ENCODE results near the gene EDIL3.

The EDIL3 gene, protein sequence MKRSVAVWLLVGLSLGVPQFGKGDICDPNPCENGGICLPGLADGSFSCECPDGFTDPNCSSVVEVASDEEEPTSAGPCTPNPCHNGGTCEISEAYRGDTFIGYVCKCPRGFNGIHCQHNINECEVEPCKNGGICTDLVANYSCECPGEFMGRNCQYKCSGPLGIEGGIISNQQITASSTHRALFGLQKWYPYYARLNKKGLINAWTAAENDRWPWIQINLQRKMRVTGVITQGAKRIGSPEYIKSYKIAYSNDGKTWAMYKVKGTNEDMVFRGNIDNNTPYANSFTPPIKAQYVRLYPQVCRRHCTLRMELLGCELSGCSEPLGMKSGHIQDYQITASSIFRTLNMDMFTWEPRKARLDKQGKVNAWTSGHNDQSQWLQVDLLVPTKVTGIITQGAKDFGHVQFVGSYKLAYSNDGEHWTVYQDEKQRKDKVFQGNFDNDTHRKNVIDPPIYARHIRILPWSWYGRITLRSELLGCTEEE

DNA sequence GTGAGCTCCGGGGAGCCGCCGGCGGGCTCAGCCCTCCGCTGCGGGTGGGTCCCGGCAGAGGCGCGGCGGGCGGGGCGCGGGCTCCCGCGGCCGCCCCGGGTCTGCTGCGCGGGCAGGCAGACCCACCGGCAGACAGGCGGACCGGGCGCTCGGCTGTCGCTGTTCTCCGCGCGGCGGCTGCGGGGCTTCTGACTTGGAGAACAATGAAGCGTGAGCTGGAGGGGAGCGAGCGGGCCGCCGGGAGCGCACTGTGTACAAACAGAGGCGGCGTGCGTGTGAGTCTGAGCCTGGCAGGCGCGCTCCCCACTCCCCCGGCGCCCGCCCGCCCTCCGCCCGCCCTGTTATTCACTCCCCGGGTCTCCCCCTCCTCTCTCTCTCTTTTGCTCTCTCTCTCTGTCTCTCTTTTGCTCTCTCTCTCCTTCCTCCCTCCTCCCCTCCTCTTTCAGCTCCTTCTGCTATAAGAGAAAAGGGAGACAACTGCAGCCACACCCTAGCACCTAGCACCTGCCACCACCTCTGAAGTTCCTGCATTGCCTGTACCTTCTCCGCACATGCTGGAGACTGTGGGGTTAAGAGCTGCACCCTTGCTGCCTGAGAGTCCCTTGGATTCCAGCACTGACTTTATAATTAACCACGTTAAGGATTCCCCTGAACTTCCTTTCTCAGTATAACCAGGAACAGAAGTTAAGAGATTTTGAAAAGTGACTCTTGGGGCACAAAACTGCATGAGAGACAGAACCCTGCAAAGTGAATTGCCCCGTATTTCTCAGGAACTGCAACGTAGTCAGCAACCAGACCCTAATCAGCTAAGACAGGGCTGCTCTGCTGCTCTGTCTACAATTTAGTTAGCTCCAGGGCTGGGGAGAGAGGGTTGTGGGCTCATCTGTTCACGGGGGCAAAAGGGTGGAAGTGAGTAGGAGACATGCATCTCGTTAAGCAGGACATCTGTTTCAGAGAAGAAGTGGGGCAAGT, at the start of gene EDIL3:
EDIL3 (minus strand) TSS at position 277 of the 972 bp plus-strand sequence. CDS start 506 bp downstream, outside the sequence.
- in situ Hi-C loops (cut with MboI; ENCODE audit: low sequenced_read_pairs), result no loop called here

DNA sequence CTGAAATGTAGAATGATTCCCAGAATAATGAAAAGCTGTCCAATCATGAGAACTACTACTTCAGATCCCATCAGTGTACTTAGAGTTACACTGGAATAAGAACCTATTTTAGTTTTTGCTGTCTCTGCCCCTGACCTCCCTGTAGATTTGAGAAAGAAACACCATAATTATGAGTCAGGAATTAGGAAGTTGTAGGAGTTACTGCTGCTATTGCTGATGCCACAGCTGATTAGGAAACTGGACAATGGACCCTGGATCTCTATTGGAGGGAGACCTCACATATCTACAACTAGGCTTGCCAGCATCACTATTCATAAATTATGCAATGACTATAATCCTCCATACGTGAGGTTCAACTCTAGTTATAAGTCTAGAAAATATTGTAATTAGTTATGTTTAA, 48.8 kb upstream of the EDIL3 start:
- in situ Hi-C loops (cut with MboI; ENCODE audit: low sequenced_read_pairs), result no loop called here

DNA sequence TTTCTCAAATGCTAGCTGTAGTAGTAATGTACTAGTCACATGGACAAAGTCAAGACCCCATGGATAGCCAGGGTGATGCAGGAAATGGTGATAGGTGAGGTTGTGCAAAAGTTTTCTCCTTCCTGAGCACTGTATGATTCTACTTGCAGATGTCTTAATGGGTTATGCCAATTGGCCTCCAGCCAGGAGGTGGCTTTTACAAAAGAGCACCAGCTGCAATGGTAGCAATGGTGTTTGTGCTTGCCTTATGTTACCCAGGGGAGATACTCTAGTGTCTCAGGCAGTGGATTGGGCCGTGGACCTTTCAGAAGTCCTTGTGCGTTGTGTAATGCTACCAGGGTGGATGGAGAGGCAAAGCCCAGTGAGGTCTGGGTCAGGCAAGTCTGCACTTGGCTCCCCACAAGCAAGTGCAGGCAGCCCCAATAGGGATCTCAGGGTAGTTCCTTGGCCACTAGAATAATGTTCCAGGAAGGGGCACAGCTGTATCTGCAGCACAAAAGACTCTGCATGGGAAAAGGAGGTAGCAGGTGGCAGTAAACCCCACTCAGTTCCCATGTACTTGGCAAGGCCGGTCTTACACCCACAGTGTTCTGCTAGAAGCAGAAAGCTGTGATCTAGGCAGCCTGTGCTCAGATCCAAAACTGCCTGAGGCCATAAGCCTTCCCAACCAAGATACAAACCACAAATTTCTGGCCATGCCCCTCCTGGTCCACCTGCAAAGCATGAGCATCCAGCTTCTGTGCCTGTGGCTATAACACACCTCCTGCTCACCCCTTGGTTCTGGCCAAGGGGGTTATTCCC, 46.4 kb upstream of the EDIL3 start:
- in situ Hi-C loops (cut with MboI; ENCODE audit: low sequenced_read_pairs), result no loop called here

DNA sequence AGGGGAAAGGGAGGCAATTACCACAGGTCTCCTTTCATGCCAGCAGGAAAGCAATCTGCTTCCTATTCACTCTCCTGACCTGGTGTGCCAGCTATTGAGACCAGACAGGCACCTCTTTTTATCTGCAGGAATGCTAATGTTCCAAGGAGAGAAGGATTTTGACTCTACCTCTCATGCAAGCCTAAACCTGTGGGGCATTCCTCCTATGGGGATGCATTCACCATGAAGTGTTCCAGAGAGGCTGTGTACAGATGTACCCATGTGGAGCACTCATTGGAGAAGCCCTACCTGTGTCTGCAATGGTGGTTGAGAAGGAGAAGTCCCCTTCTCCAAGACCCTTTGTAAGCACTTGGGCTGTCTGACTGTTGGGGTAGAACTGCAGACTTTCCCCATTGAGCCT, 45.4 kb upstream of the EDIL3 start:
- in situ Hi-C loops (cut with MboI; ENCODE audit: low sequenced_read_pairs), result no loop called here

DNA sequence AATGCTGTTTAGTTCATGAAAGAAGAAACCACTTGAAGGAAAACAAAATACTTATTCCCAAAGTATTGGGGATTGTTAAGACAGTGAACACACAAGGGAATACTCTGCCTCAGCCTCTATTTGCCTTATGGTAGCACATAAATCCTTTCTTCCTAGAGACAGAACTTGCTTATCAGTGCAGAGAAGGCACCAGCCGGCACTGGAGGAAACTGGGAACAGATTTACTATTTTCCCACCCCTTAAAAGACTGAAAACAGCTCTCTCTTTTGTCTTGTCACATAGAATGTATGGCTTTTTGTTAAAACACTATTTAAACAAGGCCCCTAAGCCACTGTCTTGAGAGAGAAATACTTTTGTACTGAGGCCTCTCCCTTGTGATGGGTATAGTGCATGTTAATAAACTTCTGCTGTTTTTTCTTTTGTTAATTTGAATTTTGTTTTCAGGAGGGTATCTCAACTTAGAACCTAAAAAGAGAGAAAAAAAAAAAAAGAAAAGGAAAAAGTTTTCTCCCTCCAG, 40.7 kb upstream of the EDIL3 start:
- in situ Hi-C loops (cut with MboI; ENCODE audit: low sequenced_read_pairs), result no loop called here

DNA sequence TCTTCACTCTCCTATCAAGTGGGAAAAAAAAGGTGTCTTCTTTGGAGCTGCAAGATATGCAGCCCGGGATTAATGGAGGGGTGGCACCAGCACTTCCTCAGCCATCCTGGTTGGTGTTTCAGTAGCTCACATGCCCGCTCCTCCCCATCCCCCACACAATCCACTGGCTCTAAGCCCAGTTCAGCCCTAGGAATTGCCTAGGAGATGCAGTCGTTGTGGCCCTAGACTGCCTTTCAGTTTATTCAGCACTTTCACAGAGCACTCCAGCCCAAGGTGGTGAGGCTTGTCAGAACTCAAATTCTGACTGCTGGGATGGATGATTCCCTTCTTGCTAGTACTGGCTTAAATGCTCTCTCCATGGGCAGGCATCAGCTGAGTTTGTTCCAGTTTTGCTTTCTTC, 35.1 kb upstream of the EDIL3 start:
- in situ Hi-C loops (cut with MboI; ENCODE audit: low sequenced_read_pairs), result no loop called here

DNA sequence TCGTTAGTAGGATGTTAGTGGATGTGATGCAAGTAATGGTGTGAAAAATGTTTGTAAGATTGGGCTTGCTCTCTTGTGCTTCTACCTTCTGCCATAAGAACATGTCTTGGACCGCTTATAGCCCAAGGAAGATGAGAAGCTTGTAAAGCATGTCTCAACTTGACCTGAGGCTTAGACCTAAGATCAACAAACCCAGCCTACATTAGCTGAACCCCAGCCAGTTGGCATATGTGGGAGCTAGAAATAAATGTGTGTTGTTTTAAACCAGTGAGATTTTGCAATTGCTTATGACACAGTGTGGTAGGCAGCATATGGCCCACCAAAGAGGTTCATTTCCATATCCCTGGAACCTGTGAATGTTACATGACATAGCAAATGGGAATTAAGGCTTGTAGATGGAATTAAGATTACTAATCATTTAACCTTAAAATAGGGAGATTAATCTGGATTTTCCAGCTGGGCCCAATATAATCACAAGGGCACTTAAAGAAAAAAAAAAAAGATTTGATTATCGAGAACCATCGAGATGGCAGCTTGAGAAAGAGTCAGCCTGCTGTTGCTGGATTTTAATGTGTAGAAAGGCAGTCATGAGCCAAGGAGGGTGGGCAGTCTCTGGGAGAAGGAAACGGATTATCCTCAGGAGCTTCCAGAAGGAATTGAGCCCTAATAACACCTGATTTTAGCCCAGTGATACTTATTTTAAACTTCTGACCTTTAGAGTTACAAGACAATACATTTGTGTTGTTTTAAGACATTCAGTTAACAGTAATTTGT, 27.3 kb upstream of the EDIL3 start:
- in situ Hi-C loops (cut with MboI; ENCODE audit: low sequenced_read_pairs), result no loop called here

DNA sequence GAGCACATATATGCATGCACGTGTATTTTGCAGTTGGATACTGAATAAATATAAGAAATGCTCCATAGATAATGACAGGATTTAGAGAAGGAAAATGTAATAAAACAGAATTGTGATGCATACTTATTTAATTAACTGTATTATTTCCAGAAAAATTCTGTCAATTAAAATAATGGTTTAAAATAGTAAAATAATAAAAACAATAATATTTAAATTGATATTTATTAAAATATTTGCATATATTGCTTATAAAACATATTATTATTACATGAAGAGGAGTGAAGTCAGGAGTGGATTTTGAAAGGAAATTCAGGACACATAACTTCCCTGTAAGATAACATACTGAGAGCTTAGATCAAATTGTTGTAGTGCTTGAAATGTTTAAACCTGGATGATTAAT, 21.4 kb upstream of the EDIL3 start:
- in situ Hi-C loops (cut with MboI; ENCODE audit: low sequenced_read_pairs), result no loop called here

DNA sequence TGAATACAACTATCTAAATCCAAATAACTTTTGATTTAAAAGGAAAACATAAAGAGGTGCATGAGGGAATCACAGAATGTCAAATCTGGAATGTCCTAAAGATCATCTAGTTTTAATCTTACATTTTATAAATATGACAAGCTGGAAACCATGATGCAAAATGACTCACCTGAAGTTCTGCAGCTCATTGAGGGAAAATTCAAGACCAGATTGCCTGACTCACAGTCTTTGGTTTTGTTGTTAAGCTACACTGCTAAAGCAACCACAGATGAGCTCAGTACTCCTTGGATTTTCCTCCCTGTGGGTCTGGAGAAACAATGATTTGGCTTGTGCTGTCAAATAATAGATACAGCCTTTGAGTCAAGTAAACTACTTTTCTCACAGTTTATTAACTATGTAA, 19.1 kb upstream of the EDIL3 start:
- in situ Hi-C loops (cut with MboI; ENCODE audit: low sequenced_read_pairs), result no loop called here

DNA sequence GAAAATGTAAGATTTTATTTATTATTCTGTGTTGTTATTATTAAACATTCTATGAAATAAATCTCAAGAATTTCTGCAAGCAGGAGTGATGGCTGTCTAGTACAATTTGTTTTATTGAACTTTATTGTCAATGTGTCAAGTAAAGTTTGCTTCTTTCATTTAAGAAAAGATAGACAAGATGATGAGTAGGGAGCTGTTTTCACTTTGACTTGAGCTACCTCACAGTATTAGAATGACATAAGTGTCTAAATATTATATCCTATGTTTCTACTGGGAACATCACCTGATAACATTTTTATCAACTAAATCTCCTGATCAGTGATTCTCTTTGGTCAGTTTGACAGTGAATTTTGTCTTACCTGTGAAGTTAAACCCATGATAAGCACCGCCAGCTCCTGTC, 12.7 kb upstream of the EDIL3 start:
- in situ Hi-C loops (cut with MboI; ENCODE audit: low sequenced_read_pairs), result no loop called here

DNA sequence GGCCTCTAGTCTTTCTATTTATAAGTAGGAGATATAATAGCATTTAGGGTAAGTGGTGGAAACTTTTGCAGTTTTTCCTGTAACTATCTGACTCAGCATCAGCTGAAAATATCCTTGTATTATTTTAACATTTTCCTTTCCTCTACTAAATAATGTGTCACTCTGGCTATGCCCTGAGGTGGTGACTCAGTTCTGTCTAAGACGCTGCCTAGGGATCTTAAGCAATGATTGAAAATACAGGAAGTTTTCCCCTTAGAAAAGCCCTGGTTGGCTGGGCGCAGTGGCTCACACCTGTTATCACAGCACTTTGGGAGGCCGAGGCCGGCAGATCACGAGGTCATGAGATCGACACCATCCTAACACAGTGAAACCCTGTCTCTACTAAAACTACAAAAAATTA, 9.3 kb upstream of the EDIL3 start:
- in situ Hi-C loops (cut with MboI; ENCODE audit: low sequenced_read_pairs), result no loop called here

DNA sequence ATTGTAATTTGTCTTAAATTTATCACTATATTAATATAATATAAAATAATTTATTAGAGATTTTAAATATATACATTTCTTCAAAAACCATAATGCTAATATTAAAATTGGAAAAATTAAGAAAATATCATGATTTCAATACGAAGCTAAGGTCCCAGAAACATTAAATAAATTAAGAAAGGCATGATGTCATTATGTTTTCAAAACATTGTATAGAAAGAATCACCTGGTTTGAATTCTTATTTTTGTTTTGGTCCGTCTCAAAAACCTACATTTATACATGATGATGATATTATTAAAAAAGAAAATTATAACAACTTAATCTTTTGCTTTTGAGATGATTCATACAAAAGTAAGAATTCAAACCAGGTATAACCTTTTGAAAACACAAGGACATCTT, 8.2 kb upstream of the EDIL3 start:
- in situ Hi-C loops (cut with MboI; ENCODE audit: low sequenced_read_pairs), result no loop called here

DNA sequence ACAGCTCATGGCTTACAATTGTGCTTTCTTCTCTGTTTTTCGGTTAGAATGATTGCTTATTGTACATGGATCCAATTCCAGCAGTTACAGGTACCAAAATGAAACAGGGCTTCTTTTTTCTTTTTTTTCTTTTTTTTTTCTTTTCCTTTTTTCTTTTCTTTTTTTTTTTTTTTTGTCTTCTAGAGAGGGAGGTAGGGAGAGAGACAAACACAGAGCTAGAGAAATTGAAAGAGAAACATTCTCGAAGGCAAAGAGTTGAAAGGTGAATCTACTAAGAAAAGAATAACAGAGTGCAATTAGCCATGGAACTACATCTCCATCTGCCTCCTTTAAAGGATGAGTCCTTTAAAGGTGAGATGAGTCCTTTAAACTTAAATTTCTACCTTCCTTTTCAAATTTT, 1.0 kb upstream of the EDIL3 start:
- in situ Hi-C loops (cut with MboI; ENCODE audit: low sequenced_read_pairs), result no loop called here

DNA sequence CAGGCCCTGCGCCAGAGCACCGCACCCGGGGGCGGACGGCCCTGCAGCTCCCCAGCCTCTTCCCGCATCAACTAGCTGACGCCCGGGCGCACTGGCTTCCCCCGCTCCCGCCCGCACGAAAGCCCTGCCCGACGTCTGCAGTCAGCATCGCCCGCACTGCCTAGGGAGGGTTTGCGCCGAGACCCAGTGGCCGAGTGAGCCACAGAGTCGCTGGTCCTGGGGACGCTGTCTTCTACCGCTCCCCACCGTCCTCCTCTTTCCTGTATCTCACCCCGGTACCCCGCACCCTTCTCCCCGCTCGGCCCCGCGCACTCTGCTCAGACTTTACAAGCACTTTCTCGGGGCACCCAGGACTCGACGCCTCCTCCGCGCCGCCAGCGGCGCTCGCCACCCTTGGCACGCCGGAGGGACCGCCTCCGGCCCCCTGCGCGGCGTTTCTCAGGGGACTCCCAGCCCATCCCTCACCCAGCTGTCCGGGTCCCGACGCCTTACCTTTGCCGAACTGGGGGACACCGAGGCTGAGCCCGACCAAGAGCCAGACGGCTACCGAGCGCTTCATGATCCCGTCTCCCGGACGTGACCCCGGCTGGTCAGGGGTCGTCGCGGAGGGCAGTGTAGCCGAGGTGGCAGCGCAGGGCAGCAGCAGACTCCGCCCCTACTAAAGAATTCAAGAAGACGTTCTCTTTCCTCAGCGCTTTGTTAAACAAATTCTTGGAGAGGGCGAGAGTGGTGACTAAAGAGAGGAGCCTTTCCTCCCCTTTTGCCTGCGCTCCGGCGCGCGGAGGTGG, 670 bp downstream of the EDIL3 start:
- in situ Hi-C loops (cut with MboI; ENCODE audit: low sequenced_read_pairs), result no loop called here

DNA sequence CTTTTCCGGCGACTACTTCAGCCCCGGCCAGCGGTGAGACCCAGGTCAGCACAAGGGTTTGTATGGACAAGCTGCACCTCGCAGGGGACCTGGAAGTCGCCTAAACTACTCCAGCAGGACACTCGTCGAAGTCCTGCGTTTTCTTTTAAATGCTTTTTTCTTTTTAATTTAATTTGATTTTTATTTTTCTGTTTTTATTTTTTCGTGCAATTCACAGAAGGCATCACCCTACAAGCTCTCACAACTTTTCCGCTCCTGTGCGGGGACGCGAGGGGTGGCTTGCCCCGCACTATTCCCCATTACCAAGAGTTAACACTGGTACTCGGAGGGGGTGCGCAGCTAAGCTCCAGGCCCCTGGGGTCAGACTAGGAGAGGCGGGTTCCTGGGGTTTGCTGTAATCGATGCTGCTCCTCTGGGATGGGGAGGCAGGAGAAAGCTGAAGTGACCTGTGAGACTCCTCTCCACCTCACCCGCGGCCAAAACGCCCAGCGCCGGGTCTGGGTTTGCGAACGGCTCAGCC, 1.3 kb downstream of the EDIL3 start:
- in situ Hi-C loops (cut with MboI; ENCODE audit: low sequenced_read_pairs), result no loop called here

DNA sequence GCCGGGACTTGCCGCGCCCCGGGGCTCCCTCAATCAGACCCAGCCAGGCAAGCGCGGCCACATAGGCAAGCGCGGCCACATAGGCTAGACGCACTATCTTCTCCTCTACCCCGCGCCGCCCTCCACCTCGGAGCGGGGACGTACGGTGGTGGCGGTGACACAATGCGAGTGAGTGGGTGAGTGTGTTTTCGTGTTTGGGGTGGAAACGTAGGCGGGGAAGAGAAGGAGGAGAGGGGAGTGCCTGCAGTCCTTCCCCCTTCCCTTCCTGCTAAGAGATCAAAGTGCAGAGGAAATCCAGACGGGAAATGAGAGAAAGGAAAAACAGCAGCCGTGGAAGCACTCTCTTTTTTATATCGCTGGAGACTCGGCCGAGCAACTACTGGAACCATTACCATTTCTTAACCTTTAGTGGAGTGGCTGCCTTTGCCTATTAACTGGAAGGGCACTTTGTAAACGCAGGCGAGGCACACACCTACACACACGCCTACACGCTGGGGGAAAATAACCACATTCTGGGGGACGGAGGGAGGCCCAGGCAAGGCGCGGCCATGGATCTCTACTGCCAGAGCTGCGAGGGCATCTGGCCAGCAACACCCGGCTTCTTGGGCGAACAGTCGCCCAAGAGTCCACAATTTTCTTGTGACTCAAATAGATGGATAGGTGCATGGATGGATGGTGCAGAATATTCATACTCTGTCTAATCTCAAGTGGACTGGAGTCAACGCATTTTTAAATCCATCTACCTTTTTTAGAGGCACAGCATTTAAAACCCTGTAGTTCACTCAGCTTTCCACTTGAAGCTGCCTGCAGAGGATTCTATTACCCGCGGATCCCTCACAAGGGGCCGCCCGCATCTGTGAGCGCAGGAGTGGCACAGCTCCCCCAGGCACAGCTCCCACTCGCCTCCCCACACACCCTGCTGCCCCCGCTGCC, 2.1 kb downstream of the EDIL3 start:
- in situ Hi-C loops (cut with MboI; ENCODE audit: low sequenced_read_pairs), result no loop called here

DNA sequence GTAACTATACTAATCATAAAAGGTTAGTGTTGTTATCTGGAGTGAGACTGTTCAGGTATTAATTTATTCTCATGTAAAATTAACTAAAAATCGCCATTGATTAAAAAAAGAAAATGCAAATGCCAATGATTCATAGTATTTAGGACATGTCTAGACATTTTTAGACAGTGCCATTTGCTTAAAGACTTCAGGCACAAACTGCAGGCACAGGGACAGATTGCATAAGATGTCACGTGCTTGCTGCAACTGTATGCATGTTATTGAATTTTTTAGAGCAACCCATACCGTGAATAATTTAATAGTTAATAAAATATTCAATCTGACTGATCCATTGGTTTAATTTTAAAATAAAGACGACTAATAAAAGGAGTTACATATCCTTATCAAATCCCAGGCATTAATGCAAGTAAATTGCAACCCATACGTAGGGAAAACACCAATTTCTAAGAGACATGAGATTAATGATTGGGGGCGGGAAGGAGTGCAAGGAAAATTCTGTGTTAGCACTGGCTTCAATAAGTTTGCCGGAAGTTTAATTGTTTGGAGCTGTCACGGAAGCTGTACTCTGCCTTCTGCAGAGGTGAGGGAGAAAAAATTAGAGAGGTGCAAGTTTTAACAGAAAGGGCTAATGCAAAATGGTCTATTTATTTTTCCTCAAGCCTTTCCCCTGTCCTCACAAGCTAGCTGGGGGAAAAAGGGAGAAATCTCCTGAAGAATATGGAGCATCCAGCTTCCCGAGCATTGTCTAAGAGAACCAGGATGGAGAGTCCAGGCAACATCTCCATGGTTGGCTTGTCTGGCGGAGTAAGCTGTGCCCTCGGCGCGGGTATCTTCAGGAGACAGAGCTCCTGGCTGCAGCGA, 2.9 kb downstream of the EDIL3 start:
- in situ Hi-C loops (cut with MboI; ENCODE audit: low sequenced_read_pairs), result no loop called here
